Ecto neural progenitor cell (in vitro differentiated cells): Measurements from ENCODE around the gene SRCIN1.
"Not testable (repeated sequence)": the region's sequence is repeated elsewhere in the genome, so short reads cannot be mapped to it uniquely, and the experiment has no call there.

Experiments
- DNase-seq: peaks from one replicate; pipeline ENCODE4 v3.0.0-alpha.2; 2018; ENCODE audit warnings: low spot score

SRCIN1 gene

GRCh38 chr17:38544839-38545209 is 60.9 kb downstream of the SRCIN1 start:
- DNase-seq, result peak; percentile 53

- DNase-seq, result no peak
Measured at GRCh38 chr17:38544175-38544838, 61.4 kb downstream of the SRCIN1 start.

DNA sequence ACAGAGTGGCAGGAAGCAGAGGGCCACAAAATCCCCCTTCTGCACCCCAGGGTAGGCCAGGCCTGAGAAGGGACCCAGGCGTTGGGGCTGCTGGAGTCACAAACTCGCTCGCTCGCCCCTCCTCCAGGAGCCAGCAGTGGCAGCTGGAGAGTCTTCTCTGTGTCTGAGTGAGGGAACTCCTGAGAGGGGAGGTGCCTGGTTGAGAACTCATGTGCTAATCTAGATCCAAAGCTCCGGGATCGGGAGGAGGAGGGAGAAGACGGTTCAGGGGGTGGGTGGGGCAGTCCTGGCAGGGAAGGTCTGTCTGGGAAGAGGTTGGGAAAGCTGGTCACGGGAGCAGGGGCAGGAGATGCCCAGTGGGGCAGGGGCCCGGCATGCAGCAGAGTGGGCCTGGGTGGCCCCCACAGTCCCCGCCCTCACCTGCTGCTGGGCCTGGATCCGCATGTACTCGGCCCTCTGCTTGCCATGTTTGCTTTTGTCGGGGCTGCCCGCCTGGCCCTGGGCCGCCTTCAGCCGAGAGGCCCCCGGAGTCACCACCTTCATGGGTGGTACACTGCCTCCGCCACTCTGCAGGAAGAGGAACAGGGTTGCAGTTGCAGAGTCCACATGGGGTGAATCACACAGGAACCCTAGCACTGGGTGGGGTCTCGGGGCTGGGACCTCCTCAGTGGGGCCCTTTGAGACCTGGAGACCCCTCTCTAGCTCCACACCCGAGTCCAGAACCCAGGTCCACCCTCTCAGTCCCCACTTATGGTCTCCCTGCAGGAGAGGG is 62.2 kb downstream of the SRCIN1 start:
- DNase-seq, result no peak

- DNase-seq, result no peak
Measured at GRCh38 chr17:38542286-38542685, 63.5 kb downstream of the SRCIN1 start.

DNA sequence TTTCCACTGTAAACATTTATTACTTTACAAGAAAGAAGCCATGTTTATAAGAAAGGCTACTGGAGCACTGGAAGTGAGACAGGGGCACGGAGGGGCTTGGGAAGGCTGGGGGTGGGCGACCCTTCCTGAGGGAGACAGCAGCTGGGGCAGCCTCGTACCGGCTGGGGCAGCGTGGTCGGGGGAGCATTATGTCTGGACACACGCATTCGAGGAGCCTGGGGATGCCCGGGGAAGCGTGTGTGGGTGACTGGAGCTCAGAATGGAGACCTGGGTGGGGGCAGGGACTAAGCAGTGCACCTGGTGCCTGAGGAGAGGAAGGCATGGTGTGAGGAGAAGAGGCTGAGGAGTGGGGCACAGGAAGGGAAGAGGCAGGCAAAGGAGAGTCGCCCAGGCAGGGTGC is 64.5 kb downstream of the SRCIN1 start:
- DNase-seq, result no peak

DNA sequence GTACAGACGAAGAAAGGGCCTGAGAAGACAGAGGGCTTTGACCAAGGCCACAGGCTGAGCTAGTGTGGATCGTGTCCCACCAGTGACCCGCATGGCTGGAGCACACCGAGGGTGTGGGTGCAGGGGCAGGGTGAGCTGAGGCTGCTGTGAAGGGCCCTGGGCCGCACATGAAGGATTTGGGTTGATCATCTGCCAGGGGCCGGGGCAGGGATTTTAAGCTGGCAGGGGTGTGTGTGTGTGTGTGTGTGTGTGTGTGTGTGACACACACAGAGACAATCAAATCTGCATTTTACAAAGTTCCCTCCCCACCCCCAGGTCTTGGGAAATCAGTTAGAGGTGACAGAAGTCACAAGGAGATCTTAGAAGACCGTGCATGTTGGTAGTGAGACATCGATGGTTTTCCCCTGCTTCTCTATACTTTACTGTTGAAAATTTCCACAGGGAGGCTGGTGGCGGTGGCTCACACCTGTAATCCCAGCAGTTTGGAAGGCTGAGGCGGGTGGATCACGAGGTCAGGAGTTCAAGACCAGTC is 65.2 kb downstream of the SRCIN1 start:
- DNase-seq, result no peak

DNA sequence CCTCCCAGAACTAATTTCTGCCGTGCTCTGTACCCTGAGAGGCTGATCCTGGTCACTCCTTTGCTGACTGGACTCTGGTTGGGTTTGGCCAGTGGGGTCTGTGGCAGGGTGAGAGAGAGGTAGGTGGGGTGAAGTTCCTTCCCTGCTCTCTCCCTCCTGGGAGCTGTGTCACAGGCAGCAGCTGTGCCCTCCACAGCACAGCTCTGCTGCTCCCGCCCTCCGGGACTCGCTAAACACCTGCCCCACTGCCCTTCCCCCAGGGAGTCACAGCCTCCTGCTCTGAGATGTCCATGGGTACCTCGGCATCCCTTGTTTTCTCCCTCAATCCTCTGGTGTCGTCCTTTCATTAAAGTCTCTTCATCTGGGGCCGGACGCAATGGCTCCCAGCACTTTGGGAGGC is 66.4 kb downstream of the SRCIN1 start:
- DNase-seq, result no peak

DNA sequence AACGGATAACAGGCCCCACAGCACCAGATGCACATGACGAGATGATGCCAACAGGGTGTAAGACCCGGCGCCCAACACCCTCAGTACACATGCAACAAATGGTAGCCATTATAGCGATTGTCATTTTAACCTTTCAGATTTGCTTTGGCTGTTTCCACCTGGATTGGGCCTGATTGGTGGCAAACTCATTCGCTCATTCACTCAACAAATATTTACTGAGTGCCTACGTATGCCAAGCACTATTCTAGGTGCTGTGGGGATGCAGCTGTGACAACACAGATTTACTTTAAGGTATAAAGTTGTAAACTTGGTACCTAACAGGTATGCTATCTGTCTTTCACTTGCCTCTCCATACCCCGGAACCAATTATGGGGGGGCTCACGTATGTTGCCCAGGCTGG is 66.8 kb downstream of the SRCIN1 start:
- no peak for DNase-seq

DNA sequence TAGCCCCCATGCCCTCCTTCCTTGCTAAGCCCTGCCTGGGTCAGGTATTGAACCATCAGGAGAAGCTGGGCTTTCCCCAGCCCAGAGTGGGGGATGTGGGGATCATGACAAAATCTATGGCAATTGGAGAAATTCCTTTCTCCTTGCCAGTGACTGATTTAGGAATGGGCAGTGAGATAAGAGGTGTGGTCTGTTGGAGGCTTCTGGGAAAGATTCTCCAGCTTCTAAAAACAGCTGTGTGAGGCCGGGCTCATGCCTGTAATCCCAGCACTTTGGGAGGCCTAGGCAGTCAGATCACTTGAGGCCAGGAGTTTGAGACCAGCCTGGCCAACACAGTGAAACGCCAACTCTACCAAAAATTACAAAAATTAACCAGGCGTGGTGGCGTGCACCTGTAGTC is 69.1 kb downstream of the SRCIN1 start:
- DNase-seq, result no peak

- no peak for DNase-seq
Measured at GRCh38 chr17:38535886-38536285, 69.9 kb downstream of the SRCIN1 start.

- no peak for DNase-seq
Measured at GRCh38 chr17:38534498-38534885, 71.3 kb downstream of the SRCIN1 start.

GRCh38 chr17:38533866-38534497 is 71.8 kb downstream of the SRCIN1 start:
- DNase-seq, result no peak

GRCh38 chr17:38533241-38533640 is 72.5 kb downstream of the SRCIN1 start:
- peak; percentile 83 for DNase-seq

DNA sequence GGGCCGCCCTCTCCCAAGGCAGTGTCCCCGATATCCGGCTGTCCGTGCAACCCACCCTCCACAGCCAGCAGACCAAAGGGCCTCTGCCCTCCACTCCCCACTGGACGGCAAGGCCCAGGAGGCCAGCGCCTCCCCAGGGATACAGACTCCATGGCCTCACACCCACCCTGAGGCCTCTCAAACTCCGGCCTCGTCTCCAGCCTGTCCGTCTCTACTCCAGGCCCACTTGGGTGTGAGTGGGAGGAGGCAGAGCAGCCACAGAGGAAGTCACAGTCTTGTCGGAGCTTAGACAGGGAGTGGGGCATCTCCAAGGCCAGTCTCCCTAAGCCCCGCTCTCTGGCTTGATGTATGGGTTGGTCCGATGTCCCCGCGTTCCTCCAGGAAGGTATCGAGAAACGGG is 73.3 kb downstream of the SRCIN1 start:
- DNase-seq, result no peak

- not testable (repeated sequence) for DNase-seq
Measured at GRCh38 chr17:38531761-38532160, 74.0 kb downstream of the SRCIN1 start.

- DNase-seq, result not testable (repeated sequence)
Measured at GRCh38 chr17:38530856-38531255, 74.9 kb downstream of the SRCIN1 start.

GRCh38 chr17:38528141-38528540 is 77.6 kb downstream of the SRCIN1 start:
- DNase-seq, result not testable (repeated sequence)

- DNase-seq, result not testable (repeated sequence)
Measured at GRCh38 chr17:38526526-38526925, 79.2 kb downstream of the SRCIN1 start.

DNA sequence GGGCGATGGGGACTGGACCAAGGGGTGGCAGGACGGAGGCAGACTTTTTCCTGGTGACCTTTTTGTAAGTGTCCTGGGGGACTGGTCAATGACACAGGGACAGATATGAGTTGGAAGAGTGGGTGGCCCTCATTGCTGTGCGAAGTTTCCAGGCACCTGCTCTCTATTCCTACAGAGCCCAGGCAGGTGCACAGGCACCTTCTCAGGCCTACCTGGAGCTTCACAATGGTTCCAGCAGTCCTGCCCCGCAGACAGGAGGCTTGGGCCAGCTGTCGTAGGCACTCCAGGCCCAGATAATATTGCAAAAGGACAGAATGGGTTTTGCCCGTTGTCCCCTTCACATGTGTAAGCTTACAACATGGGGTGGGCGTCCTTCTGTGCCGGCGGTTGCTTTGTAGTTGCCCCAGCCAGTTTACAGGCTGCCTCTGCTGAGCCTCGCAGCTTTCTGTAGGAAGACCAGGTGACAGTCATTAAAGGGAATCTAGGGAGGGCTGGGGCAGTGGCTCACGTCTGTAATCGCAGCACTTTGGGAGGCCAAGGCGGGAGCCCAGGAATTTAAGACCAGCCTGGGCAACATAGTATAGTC is 93.2 kb downstream of the SRCIN1 start:
- DNase-seq, result no peak

GRCh38 chr17:38511150-38512108 is 94.3 kb downstream of the SRCIN1 start:
- peak; percentile 60 for DNase-seq

GRCh38 chr17:38510421-38511149 is 95.2 kb downstream of the SRCIN1 start:
- peak; percentile 88 for DNase-seq
